ENCODE measurements around the gene SCARB2.

- TF ChIP-seq EZH2 (IDR thresholded peaks at IDR 0.05; ENCODE audit: borderline replicate concordance): no peak
- no peak for TF ChIP-seq CTCF (IDR thresholded peaks at IDR 0.05; ENCODE audit: poor library complexity)
- TF ChIP-seq EZH2phosphoT487 (IDR thresholded peaks at IDR 0.05; ENCODE audit: low read depth, severe bottlenecking, unreplicated experiment): no peak
Measured at GRCh38 chr4:76196376-76196775, 17.2 kb downstream of the SCARB2 start.
